Neural cell (in vitro differentiated cells): ENCODE results near the gene PXDN. TPM values are rescaled to one million over a fixed set of nuclear protein-coding genes. Genes with fewer than 3 reads are reported as not detected.

ENCODE experiments used
- H2AFZ ChIP-seq: fragments of 200-600, 300-800 bp; sonication (generic), shearing (Covaris generic); 2 replicates; pipeline ENCODE4 v1.6.0; 2014; ENCODE audit warnings: low read depth, mild to moderate bottlenecking, antibody characterized with exemption, low read length, moderate library complexity
- H3F3A ChIP-seq: fragments of 200-600 bp; shearing (Covaris generic); 2 replicates; pipeline ENCODE4 v1.6.1; 2016; ENCODE audit warnings: mild to moderate bottlenecking, moderate library complexity, mixed read lengths, antibody characterized with exemption, low read length; ENCODE audit not compliant: insufficient read depth, poor library complexity, severe bottlenecking
- H3K27ac ChIP-seq: fragments of 200-600, 300-800 bp; sonication (generic), shearing (Covaris generic); 2 replicates; pipeline ENCODE4 v1.5.1; 2014; ENCODE audit warnings: mild to moderate bottlenecking, low read length, moderate library complexity
- H3K27me3 ChIP-seq: fragments of 300-800, 200-600 bp; sonication (generic), shearing (Covaris generic); 2 replicates; pipeline ENCODE4 v1.6.0; 2014; ENCODE audit warnings: mild to moderate bottlenecking, low read depth, low read length, moderate library complexity; ENCODE audit not compliant: insufficient read depth
- H3K36me3 ChIP-seq: fragments of 300-800, 200-600 bp; sonication (generic), shearing (Covaris generic); 2 replicates; pipeline ENCODE4 v1.5.1; 2014; ENCODE audit warnings: mild to moderate bottlenecking, antibody characterized with exemption, low read length, moderate library complexity; ENCODE audit not compliant: insufficient read depth
- H3K4me2 ChIP-seq: fragments of 300-800, 200-600 bp; sonication (generic), shearing (Covaris generic); 2 replicates; pipeline ENCODE4 v1.6.0; 2014; ENCODE audit warnings: mild to moderate bottlenecking, low read length
- H3K4me3 ChIP-seq: fragments of 300-800, 200-600 bp; sonication (generic), shearing (Covaris generic); 2 replicates; pipeline ENCODE4 v1.5.1; 2014; ENCODE audit warnings: mild to moderate bottlenecking, low read length, moderate library complexity
- H3K79me2 ChIP-seq: fragments of 200-600 bp; shearing (Covaris generic); replicated peaks from 2 replicates; pipeline ENCODE4 v1.6.0; 2014; ENCODE audit warnings: mild to moderate bottlenecking, low read length, moderate library complexity; ENCODE audit not compliant: insufficient read depth
- H3K9ac ChIP-seq: fragments of 300-800, 200-600 bp; sonication (generic), shearing (Covaris generic); 2 replicates; pipeline ENCODE4 v1.6.1; 2016; ENCODE audit warnings: mild to moderate bottlenecking, low read length, mixed read lengths
- H3K9me2 ChIP-seq: fragments of 200-600 bp; shearing (Covaris generic); 2 replicates; pipeline ENCODE4 v1.6.1; 2016; ENCODE audit warnings: mild to moderate bottlenecking, low read length, mixed read lengths; ENCODE audit not compliant: insufficient read depth
- H3K9me3 ChIP-seq: fragments of 200-600, 300-800 bp; sonication (generic), shearing (Covaris generic); 2 replicates; pipeline ENCODE4 v1.6.1; 2016; ENCODE audit warnings: mild to moderate bottlenecking, mixed run types, low read length, moderate library complexity, mixed read lengths
- H4K20me1 ChIP-seq: fragments of 200-600 bp; shearing (Covaris generic); 2 replicates; pipeline ENCODE4 v1.6.1; 2016; ENCODE audit warnings: mild to moderate bottlenecking, mixed run types; ENCODE audit not compliant: insufficient read depth
- EP300 ChIP-seq: fragments of 450-650 bp; conservative IDR thresholded peaks from 2 replicates; pipeline ENCODE4 v1.6.1; 2014; ENCODE audit warnings: antibody characterized with exemption, mild to moderate bottlenecking, moderate library complexity; ENCODE audit not compliant: poor library complexity, severe bottlenecking
- EZH2 ChIP-seq: fragments of 200-600, 300-800 bp; shearing (Covaris generic), sonication (generic); IDR thresholded peaks from 2 replicates; pipeline ENCODE4 v1.6.1; 2014; ENCODE audit warnings: antibody characterized with exemption, low read length, borderline replicate concordance, mild to moderate bottlenecking; ENCODE audit not compliant: insufficient read depth, poor library complexity, severe bottlenecking
- MXI1 ChIP-seq: fragments of 450-650 bp; conservative IDR thresholded peaks from 2 replicates; pipeline ENCODE4 v1.6.1; 2014; ENCODE audit warnings: antibody characterized with exemption, mild to moderate bottlenecking; ENCODE audit not compliant: poor library complexity, severe bottlenecking
- POLR2AphosphoS5 ChIP-seq: IDR thresholded peaks from 2 replicates; pipeline ENCODE4 v1.6.1; 2012
- RAD21 ChIP-seq: fragments of 450-650 bp; conservative IDR thresholded peaks from 2 replicates; pipeline ENCODE4 v1.6.1; 2014; ENCODE audit warnings: antibody characterized with exemption, mild to moderate bottlenecking, moderate library complexity
- SMC3 ChIP-seq: fragments of 450-650 bp; conservative IDR thresholded peaks from 2 replicates; pipeline ENCODE4 v1.6.1; 2014; ENCODE audit warnings: antibody characterized with exemption, mild to moderate bottlenecking, moderate library complexity; ENCODE audit not compliant: poor library complexity
- TAF1 ChIP-seq: IDR thresholded peaks from 2 replicates; pipeline ENCODE4 v1.6.1; 2012; ENCODE audit warnings: low read depth
- polyA plus RNA-seq: library from polyadenylated mRNA; depleted of rRNA; stranded (reverse); fragments of >200 nt; gene quantifications from 2 replicates; pipeline ENCODE4 v1.2.3, GENCODE V29; 2014
- TF ChIP-seq, protein P1 (sequence below): fragments of 450-650 bp; IDR thresholded peaks from 2 replicates; pipeline ENCODE4 v1.5.1; 2014; ENCODE audit warnings: antibody characterized with exemption, mild to moderate bottlenecking, moderate library complexity; ENCODE audit not compliant: poor library complexity, severe bottlenecking
- TF ChIP-seq, protein P2 (sequence below): IDR thresholded peaks from 2 replicates; pipeline ENCODE4 v1.6.1; 2012; ENCODE audit warnings: borderline replicate concordance

The PXDN gene
- polyA plus RNA-seq, 1 donor from 2014 or later: 181 TPM

DNA sequence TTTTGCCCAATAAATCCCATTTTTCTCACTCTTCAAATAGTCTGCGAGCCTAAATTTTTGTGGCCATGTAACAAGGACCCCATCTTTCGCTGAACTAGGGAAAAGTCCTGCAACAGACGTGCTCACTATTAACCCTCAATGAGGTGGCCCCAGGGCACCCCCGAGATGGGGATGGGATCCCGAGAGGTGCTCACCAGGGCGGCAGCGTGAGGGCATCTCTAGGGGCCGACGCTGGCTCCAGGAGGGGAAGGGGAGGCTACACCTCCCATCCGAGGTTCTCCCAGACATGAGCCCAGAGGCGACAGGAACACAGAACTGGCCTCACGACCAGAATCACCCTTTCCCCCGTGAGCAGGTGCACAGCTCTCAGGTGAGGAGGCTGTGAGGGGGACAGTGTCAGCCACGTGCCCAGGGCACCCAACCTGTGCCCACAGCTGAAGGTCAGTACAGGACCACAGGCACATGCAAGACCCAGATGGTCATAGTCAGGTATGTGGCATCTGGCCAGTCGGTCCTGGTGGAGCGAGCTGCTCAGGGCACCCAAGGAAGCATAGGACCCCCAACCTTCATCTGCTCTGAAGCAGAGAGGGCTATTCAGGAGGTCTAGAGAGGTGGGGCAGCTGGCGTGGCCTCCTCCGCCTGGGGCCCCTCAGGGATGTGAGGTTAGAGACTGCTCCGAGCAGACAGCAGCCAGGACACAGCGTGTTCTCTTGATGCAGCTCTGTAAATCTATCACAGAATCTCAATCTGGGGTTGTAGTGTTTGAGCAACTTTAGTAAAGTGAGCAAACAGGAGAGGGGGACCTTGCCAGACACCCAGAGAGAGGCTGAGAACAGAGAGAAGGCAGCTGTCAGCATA, 62.8 kb downstream of the PXDN start:
- no peaks in the 10 kb centered on the region for H3K79me2 ChIP-seq
- H3K4me2 ChIP-seq: no peak overlapping the region
- H3K9ac ChIP-seq: no peak overlapping the region
- H3K36me3 ChIP-seq: peaks cover 10% of the 10 kb centered on the region
- H3K9me2 ChIP-seq: no peaks in the 10 kb centered on the region
- no peak overlapping the region for H3K27ac ChIP-seq
- H3K9me3 ChIP-seq: no peaks in the 10 kb centered on the region
- H3K27me3 ChIP-seq: no peaks in the 10 kb centered on the region
- no peaks in the 10 kb centered on the region for H4K20me1 ChIP-seq
- H3F3A ChIP-seq: no peaks in the 10 kb centered on the region
- H3K4me3 ChIP-seq: no peak overlapping the region
- TF ChIP-seq RAD21 (no peak), TAF1 (no peak), EZH2 (no peak), SMC3 (no peak), MXI1 (no peak), EP300 (no peak)
- TF ChIP-seq, protein P1, sequence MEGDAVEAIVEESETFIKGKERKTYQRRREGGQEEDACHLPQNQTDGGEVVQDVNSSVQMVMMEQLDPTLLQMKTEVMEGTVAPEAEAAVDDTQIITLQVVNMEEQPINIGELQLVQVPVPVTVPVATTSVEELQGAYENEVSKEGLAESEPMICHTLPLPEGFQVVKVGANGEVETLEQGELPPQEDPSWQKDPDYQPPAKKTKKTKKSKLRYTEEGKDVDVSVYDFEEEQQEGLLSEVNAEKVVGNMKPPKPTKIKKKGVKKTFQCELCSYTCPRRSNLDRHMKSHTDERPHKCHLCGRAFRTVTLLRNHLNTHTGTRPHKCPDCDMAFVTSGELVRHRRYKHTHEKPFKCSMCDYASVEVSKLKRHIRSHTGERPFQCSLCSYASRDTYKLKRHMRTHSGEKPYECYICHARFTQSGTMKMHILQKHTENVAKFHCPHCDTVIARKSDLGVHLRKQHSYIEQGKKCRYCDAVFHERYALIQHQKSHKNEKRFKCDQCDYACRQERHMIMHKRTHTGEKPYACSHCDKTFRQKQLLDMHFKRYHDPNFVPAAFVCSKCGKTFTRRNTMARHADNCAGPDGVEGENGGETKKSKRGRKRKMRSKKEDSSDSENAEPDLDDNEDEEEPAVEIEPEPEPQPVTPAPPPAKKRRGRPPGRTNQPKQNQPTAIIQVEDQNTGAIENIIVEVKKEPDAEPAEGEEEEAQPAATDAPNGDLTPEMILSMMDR: no peak
- TF ChIP-seq, protein P2, sequence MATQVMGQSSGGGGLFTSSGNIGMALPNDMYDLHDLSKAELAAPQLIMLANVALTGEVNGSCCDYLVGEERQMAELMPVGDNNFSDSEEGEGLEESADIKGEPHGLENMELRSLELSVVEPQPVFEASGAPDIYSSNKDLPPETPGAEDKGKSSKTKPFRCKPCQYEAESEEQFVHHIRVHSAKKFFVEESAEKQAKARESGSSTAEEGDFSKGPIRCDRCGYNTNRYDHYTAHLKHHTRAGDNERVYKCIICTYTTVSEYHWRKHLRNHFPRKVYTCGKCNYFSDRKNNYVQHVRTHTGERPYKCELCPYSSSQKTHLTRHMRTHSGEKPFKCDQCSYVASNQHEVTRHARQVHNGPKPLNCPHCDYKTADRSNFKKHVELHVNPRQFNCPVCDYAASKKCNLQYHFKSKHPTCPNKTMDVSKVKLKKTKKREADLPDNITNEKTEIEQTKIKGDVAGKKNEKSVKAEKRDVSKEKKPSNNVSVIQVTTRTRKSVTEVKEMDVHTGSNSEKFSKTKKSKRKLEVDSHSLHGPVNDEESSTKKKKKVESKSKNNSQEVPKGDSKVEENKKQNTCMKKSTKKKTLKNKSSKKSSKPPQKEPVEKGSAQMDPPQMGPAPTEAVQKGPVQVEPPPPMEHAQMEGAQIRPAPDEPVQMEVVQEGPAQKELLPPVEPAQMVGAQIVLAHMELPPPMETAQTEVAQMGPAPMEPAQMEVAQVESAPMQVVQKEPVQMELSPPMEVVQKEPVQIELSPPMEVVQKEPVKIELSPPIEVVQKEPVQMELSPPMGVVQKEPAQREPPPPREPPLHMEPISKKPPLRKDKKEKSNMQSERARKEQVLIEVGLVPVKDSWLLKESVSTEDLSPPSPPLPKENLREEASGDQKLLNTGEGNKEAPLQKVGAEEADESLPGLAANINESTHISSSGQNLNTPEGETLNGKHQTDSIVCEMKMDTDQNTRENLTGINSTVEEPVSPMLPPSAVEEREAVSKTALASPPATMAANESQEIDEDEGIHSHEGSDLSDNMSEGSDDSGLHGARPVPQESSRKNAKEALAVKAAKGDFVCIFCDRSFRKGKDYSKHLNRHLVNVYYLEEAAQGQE: no peak
- no peak overlapping the region for H2AFZ ChIP-seq

DNA sequence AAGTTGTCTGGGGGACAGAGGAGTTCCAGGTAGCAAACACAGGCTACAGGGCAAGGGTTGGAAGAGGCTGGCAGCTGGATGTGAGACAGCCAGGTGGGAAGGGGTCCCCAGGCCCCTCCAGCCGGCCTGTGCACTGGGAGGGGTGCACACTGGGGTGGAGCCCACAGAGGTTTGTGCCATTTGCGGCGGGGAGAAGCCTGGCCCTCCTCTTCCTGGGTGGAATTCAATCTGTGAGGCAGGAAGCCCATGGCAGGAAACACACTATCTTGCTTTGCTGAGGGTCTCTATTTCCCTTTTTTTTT, 63.3 kb downstream of the PXDN start:
- Histone ChIP-seq H3K9me3 (no peaks in the 10 kb centered on the region), H3K36me3 (peaks cover 10% of the 10 kb centered on the region), H3K4me3 (no peak overlapping the region), H4K20me1 (no peaks in the 10 kb centered on the region), H3K9ac (no peak overlapping the region), H3K27ac (no peak overlapping the region), H2AFZ (no peak overlapping the region), H3K9me2 (no peaks in the 10 kb centered on the region), H3K79me2 (no peaks in the 10 kb centered on the region), H3K4me2 (no peak overlapping the region), H3F3A (no peaks in the 10 kb centered on the region), H3K27me3 (no peaks in the 10 kb centered on the region)
- TF ChIP-seq SMC3 (no peak), RAD21 (no peak), EP300 (no peak), TAF1 (no peak), MXI1 (no peak), POLR2AphosphoS5 (no peak), EZH2 (no peak)
- TF ChIP-seq, protein P1: no peak
- TF ChIP-seq, protein P2: no peak
